Natural killer cell treated with Interleukin-12 subunit alpha and Interleukin-12 subunit beta and Interleukin-15 and Interleukin-18, amount 100 ng/mL, for 72 hours (primary cell): ENCODE results near the gene PCDHA3. TPM values are rescaled to one million over a fixed set of nuclear protein-coding genes. Genes with fewer than 3 reads are reported as not detected.
"Not testable (repeated sequence)": the region's sequence is repeated elsewhere in the genome, so short reads cannot be mapped to it uniquely, and the experiment has no call there.

Source experiments
- ATAC-seq, 2 donors: fragments of 150-1000 bp; cut with Tn5 transposase in 1 of 2; sonication (Bioruptor Pico), chemical (Tn5 transposase) in 1 of 2; 2 replicates each; pipeline ENCODE4 v1.10.0; 2021
- DNase-seq: peaks from one replicate; pipeline ENCODE4 v3.0.0; 2022; ENCODE audit warnings: low spot score
- H3K27ac Mint-ChIP-seq, 2 donors: 1 replicate in 1 of 2; 2 replicates in 1 of 2; pipeline ENCODE4 v1.8.0; 2022; ENCODE audit warnings: mixed read lengths in 2 of 2, mild to moderate bottlenecking in 1 of 2, moderate library complexity in 1 of 2
- H3K27me3 Mint-ChIP-seq, 2 donors: 1 replicate in 1 of 2; 2 replicates in 1 of 2; pipeline ENCODE4 v1.8.0; 2022; ENCODE audit warnings: mixed read lengths in 2 of 2
- H3K36me3 Mint-ChIP-seq: one replicate; pipeline ENCODE4 v1.8.0; 2022; ENCODE audit warnings: mixed read lengths
- H3K4me1 Mint-ChIP-seq, 2 donors: 1 replicate in 1 of 2; 2 replicates in 1 of 2; pipeline ENCODE4 v1.8.0; 2022; ENCODE audit warnings: low read depth in 2 of 2, mixed read lengths in 2 of 2, mild to moderate bottlenecking in 1 of 2
- H3K4me3 Mint-ChIP-seq: one replicate; pipeline ENCODE4 v1.8.0; 2022; ENCODE audit warnings: mixed read lengths
- H3K9me3 Mint-ChIP-seq: 2 replicates; pipeline ENCODE4 v1.8.0; 2022; ENCODE audit warnings: mixed read lengths
- total RNA-seq, 2 donors: library from RNA; stranded (reverse); gene quantifications; one replicate each; pipeline ENCODE4 v1.2.3, GENCODE V29; 2022

PCDHA3 gene
- not detected for total RNA-seq

DNA sequence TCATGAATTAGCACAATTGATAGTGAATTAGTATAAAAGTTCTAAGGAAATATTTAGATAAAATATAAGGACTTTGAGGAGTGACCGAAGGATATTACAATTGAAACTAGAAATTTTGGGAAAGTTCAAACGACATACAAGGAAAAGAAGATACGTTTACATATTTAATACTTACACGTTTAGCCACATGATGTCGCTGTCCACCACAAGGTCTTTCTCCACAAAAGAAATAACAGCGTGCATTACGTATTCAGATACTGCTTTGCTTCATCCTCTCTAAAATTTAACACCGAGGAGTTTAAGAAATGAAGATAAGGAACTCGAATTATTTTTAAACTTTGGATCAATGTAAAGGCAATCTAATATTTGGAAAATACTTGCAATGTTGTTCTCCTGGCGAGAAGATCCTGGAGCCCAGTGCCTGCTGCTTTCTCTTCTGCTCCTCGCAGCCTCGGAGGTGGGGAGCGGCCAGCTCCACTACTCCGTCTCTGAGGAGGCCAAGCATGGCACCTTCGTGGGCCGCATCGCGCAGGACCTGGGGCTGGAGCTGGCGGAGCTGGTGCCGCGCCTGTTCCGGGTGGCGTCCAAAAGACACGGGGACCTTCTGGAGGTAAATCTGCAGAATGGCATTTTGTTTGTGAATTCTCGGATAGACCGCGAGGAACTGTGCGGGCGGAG is at the start of gene PCDHA3:
Gene PCDHA3, plus strand, starts transcription at position 242 of the 678 bp plus-strand sequence.
- Mint-ChIP-seq H3K4me1 (no peaks in the 10 kb centered on the region), H3K27ac (no peak within 1 kb of the TSS), H3K4me3 (no peak within 1 kb of the TSS), H3K9me3 (peaks cover 7% of the 10 kb centered on the region), H3K36me3 (no peaks in the 10 kb centered on the region), H3K27me3 (peaks cover 2 to 15% of the 10 kb centered on the region in 2 donors)
- DNase-seq (no peak), ATAC-seq (no peak)

DNA sequence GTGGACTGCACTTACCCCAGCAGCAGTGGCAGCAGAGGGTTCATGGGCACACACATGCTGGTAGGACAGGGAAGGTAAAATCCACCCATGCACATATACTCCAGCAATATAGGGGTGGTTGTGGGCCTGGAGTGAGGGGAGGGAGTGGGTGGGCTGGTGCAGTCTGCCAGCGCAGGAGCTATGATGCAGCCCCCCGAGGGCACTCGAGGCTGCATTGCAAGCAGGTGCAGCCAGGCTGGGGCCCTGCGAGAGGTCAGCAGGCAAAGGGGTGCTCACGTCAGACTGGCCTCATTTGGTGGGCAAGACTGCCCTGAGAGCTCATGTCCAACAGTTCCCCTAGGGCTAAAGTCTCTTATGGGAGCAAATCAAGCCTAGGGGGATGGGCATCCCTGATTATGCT is 47.3 kb upstream of the PCDHA3 start:
- DNase-seq (no peak), ATAC-seq (no peak)
- H3K36me3 Mint-ChIP-seq = peaks cover 64% of the 10 kb centered on the region
- no peaks in the 10 kb centered on the region for H3K4me1 Mint-ChIP-seq
- H3K27me3 Mint-ChIP-seq = peaks cover 4 to 24% of the 10 kb centered on the region in 2 donors
- no peak overlapping the region for H3K4me3 Mint-ChIP-seq
- no peak overlapping the region for H3K27ac Mint-ChIP-seq
- H3K9me3 Mint-ChIP-seq = peaks cover 32% of the 10 kb centered on the region

- Mint-ChIP-seq H3K4me1 (no peaks in the 10 kb centered on the region), H3K4me3 (no peak overlapping the region), H3K36me3 (peaks cover 54% of the 10 kb centered on the region), H3K27ac (no peak overlapping the region), H3K27me3 (no peaks in the 10 kb centered on the region), H3K9me3 (peaks cover 17% of the 10 kb centered on the region)
- DNase-seq = no peak
- ATAC-seq = no peak
These were observed 36.5 kb upstream of the PCDHA3 start for GRCh38 chr5:140764177-140764973.

DNA sequence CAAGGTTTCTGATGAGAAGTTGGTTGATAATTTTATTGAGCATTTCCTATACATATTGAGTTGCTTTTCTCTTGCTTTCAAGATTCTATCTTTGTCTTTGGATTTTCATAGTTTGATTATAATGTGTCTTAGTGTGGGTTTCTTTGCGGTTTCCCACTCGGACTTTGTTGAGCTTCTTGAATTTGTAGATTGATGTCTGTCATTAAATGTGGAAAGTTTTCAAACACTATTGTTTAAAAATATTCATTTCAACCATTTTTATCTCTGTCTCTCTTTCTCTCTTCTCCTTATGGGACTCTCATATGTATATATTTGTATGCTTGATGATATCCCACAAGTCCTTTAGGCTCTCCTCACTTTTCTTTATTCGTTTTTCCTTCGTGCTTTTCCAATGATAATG is 33.4 kb upstream of the PCDHA3 start:
- Mint-ChIP-seq H3K27ac (no peak overlapping the region), H3K27me3 (no peaks in the 10 kb centered on the region), H3K4me1 (no peaks in the 10 kb centered on the region), H3K9me3 (peaks cover 17% of the 10 kb centered on the region), H3K4me3 (no peak overlapping the region), H3K36me3 (peaks cover 47% of the 10 kb centered on the region)
- DNase-seq = no peak
- ATAC-seq = no peak

DNA sequence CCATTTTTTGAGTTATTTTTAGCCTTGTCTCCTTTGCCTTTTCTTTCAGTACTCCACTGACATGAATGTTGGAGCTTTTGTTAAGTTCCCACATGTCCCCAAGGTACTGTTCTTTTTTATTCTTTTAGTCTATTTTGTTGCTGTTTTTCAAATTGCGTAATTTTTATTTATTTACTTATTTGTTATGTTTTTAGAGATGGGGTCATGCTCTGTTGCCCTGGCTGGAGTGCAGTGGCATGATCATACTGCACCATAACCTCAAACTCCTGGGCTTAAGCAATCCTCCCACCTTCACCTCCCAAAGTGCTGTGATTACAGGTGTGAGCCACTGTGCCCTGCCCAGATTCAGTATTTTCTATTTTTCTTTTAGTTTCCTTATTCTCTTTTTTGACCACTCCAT is 20.3 kb upstream of the PCDHA3 start:
- H3K4me1 Mint-ChIP-seq = no peaks in the 10 kb centered on the region
- ATAC-seq (no peak), DNase-seq (no peak)
- H3K9me3 Mint-ChIP-seq = peaks cover 17% of the 10 kb centered on the region
- no peak overlapping the region for H3K27ac Mint-ChIP-seq
- peaks cover 33% of the 10 kb centered on the region for H3K36me3 Mint-ChIP-seq
- H3K27me3 Mint-ChIP-seq = peaks cover 0 to 2% of the 10 kb centered on the region in 2 donors
- no peak overlapping the region for H3K4me3 Mint-ChIP-seq

GRCh38 chr5:140785905-140786686 is 14.8 kb upstream of the PCDHA3 start, which contains the start of gene PCDHA1:
Gene PCDHA1, plus strand, starts transcription at chr5:140786140.
- no peak for ATAC-seq
- Mint-ChIP-seq H3K4me3 (no peak within 1 kb of the TSS), H3K36me3 (peaks cover 18% of the 10 kb centered on the region), H3K9me3 (peaks cover 9% of the 10 kb centered on the region), H3K27ac (no peak within 1 kb of the TSS), H3K4me1 (no peaks in the 10 kb centered on the region), H3K27me3 (peaks cover 4 to 6% of the 10 kb centered on the region in 2 donors)
- no peak for DNase-seq

- DNase-seq, H3K27me3 Mint-ChIP-seq, H3K4me3 Mint-ChIP-seq, ATAC-seq, H3K27ac Mint-ChIP-seq, H3K9me3 Mint-ChIP-seq, H3K4me1 Mint-ChIP-seq: not testable (repeated sequence)
- peaks cover 12% of the 10 kb centered on the region for H3K36me3 Mint-ChIP-seq
These were observed 13.4 kb upstream of the PCDHA3 start for GRCh38 chr5:140787422-140787821.

DNA sequence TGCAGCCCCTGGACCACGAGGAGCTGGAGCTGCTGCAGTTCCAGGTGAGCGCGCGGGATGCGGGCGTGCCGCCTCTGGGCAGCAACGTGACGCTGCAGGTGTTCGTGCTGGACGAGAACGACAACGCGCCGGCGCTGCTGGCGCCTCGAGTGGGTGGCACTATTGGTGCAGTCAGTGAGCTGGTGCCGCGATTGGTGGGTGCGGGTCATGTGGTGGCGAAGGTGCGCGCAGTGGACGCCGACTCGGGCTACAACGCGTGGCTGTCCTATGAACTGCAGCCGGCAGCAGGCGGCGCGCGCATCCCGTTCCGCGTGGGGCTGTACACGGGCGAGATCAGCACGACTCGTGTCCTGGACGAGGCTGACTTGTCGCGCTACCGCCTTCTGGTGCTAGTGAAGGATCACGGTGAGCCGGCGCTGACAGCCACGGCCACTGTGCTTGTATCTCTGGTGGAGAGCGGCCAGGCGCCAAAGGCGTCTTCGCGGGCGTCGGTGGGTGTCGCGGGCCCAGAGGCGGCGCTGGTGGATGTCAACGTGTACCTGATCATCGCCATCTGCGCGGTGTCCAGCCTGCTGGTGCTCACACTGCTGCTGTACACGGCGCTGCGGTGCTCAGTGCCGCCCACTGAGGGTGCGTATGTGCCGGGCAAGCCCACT is 12.9 kb upstream of the PCDHA3 start:
- not testable (repeated sequence) for H3K4me3 Mint-ChIP-seq, H3K27ac Mint-ChIP-seq, ATAC-seq, DNase-seq, H3K9me3 Mint-ChIP-seq, H3K27me3 Mint-ChIP-seq, H3K4me1 Mint-ChIP-seq
- H3K36me3 Mint-ChIP-seq = peaks cover 15% of the 10 kb centered on the region

DNA sequence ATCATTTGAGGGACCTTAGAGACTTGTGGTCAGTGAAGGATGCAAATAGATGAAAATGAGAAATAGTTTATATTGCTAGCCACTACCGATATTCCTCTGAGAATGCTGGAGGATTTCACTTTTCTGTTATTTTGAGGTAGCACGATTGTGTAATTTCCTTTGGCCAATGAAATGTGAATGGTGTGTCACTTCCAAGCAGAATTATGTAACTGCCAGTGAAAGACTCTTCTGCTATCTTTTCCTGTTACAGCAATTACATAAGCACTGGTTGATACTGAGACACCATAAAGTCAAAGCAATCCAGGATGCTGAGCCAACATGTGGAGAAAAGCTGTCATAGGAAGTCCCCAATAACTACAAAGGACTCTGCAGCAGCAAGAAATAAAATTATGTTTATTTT is 9.8 kb upstream of the PCDHA3 start:
- H3K36me3 Mint-ChIP-seq = peaks cover 10% of the 10 kb centered on the region
- H3K4me1 Mint-ChIP-seq = no peaks in the 10 kb centered on the region
- ATAC-seq (no peak), DNase-seq (no peak)
- H3K4me3 Mint-ChIP-seq = no peak overlapping the region
- peaks cover 6% of the 10 kb centered on the region for H3K9me3 Mint-ChIP-seq
- H3K27ac Mint-ChIP-seq = no peak overlapping the region
- H3K27me3 Mint-ChIP-seq = peaks cover 7 to 18% of the 10 kb centered on the region in 2 donors

DNA sequence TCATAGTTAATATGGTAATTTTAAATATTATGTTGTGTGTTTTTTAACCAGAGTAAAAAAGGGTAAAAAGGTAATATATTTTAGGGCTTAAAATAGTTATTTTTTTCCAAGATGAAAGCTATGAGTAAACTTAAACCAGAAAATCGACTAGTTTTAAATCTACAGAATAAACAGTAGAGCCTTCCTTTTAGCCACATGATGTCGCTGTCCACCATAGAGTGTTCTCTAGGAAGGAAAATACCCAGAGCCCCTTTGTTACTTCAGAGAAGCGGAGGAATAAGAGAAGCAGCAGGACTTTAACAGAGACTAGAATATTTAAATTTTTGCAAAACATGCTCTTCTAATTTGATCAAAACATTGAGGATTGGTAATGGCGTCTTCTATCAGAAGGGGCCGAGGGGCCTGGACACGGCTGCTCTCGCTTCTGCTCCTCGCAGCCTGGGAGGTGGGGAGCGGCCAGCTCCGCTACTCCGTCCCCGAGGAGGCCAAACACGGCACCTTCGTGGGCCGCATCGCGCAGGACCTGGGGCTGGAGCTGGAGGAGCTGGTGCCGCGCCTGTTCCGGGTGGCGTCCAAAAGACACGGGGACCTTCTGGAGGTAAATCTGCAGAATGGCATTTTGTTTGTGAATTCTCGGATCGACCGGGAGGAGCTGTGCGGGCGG is 6.1 kb upstream of the PCDHA3 start, which contains the start of gene PCDHA2:
Gene PCDHA2, plus strand, starts transcription at position 258 of the 664 bp plus-strand sequence.
- DNase-seq = no peak
- H3K27ac Mint-ChIP-seq = no peak within 1 kb of the TSS
- no peak within 1 kb of the TSS for H3K4me3 Mint-ChIP-seq
- no peak for ATAC-seq
- peaks cover 6% of the 10 kb centered on the region for H3K36me3 Mint-ChIP-seq
- peaks cover 6% of the 10 kb centered on the region for H3K9me3 Mint-ChIP-seq
- H3K27me3 Mint-ChIP-seq = peaks cover 3 to 17% of the 10 kb centered on the region in 2 donors
- H3K4me1 Mint-ChIP-seq = no peaks in the 10 kb centered on the region

DNA sequence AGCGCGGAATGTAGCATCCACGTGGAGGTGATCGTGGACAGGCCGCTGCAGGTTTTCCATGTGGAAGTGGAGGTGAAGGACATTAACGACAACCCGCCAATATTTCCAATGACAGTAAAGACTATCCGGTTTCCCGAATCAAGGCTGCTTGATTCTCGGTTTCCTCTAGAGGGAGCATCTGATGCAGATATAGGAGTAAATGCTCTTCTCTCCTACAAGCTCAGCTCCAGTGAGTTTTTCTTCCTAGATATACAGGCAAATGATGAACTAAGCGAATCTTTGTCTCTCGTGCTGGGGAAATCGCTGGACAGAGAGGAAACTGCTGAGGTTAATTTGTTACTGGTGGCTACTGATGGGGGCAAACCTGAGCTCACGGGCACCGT is 5.6 kb upstream of the PCDHA3 start:
- Mint-ChIP-seq H3K4me3 (no peak overlapping the region), H3K9me3 (peaks cover 6% of the 10 kb centered on the region)

GRCh38 chr5:140796072-140796717 is 4.7 kb upstream of the PCDHA3 start:
- H3K9me3 Mint-ChIP-seq, ATAC-seq, H3K4me3 Mint-ChIP-seq, DNase-seq, H3K4me1 Mint-ChIP-seq, H3K36me3 Mint-ChIP-seq, H3K27ac Mint-ChIP-seq: not testable (repeated sequence)
- H3K27me3 Mint-ChIP-seq = peaks cover 3 to 19% of the 10 kb centered on the region in 2 donors

More for the DNA sequence above, 5.6 kb upstream of the PCDHA3 start:
- H3K27me3 Mint-ChIP-seq = peaks cover 3 to 19% of the 10 kb centered on the region in 2 donors
- H3K27ac Mint-ChIP-seq = no peak overlapping the region
- no peak for ATAC-seq
- peaks cover 5% of the 10 kb centered on the region for H3K36me3 Mint-ChIP-seq
- H3K4me1 Mint-ChIP-seq = no peaks in the 10 kb centered on the region
- no peak for DNase-seq
